GM12875 (cell line): ENCODE results near the gene SRP14.

Source experiments
- H3K4me3 ChIP-seq: one replicate; pipeline ENCODE4 v1.5.1; 2011; ENCODE audit warnings: low read depth, low read length, control low read depth
- CTCF ChIP-seq: IDR thresholded peaks from 2 replicates; pipeline ENCODE4 v1.5.1; 2011; ENCODE audit warnings: low read depth, mild to moderate bottlenecking, control low read depth, inconsistent platforms, low read length, moderate library complexity, borderline replicate concordance; ENCODE audit not compliant: insufficient read depth

The SRP14 gene

GRCh38 chr15:40065166-40065565 is 26.2 kb upstream of the SRP14 start:
- TF ChIP-seq CTCF = no peak
- no peak overlapping the region for H3K4me3 ChIP-seq

GRCh38 chr15:40064231-40064894 is 25.4 kb upstream of the SRP14 start:
- no peak overlapping the region for H3K4me3 ChIP-seq
- TF ChIP-seq CTCF = no peak

- TF ChIP-seq CTCF = no peak
- H3K4me3 ChIP-seq = no peak overlapping the region
These were observed 24.6 kb upstream of the SRP14 start for GRCh38 chr15:40063563-40064011.

- H3K4me3 ChIP-seq = no peak overlapping the region
- no peak for TF ChIP-seq CTCF
These were observed 24.0 kb upstream of the SRP14 start for GRCh38 chr15:40062816-40063562.

GRCh38 chr15:40061212-40061901 is 22.4 kb upstream of the SRP14 start:
- no peak for TF ChIP-seq CTCF
- no peak overlapping the region for H3K4me3 ChIP-seq

- TF ChIP-seq CTCF = no peak
These were observed 21.4 kb upstream of the SRP14 start for GRCh38 chr15:40060236-40060961.

More at GRCh38 chr15:40060236-40060961, 21.4 kb upstream of the SRP14 start:
- H3K4me3 ChIP-seq = no peak overlapping the region
